ENCODE results near the gene PHF2.

DNA sequence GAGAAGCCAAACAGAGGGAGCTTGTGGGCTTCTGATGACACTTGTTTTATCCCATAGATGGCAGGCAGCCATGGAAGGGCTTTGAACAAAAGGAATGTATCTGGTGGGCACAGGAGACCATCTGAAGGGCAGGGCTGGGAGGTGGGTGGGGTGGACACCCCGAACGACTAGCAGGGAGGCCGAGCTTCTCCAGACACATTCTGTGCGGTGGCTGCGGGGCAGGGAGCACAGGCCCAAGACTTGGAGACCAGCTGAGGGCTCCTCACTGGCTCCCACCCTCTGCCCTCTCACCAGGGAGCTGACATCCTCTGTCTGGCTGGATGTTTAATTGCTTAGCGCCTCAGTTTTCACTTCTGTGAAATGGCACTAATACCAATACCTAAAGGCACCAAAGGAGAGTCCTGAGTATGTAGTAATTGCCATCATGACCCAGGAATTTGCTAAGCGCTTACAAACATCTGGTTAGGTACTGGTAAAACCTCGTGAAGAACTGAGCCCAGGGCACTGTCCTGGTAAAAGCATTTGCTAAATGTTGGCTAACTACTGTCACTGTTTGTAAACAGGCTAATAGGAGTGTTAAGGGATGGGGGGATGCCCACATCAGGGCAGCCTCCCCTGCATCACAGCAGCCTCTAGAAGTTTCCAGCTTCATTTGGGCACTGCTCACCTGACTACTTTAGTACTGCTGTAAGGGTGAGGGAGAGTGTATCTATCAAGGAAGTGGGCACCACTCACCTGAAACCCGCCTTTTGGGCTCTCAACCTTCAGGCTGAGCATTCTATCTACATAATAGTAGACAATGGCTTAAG is 2.1 kb upstream of the PHF2 start:
- TF ChIP-seq, protein P1, sequence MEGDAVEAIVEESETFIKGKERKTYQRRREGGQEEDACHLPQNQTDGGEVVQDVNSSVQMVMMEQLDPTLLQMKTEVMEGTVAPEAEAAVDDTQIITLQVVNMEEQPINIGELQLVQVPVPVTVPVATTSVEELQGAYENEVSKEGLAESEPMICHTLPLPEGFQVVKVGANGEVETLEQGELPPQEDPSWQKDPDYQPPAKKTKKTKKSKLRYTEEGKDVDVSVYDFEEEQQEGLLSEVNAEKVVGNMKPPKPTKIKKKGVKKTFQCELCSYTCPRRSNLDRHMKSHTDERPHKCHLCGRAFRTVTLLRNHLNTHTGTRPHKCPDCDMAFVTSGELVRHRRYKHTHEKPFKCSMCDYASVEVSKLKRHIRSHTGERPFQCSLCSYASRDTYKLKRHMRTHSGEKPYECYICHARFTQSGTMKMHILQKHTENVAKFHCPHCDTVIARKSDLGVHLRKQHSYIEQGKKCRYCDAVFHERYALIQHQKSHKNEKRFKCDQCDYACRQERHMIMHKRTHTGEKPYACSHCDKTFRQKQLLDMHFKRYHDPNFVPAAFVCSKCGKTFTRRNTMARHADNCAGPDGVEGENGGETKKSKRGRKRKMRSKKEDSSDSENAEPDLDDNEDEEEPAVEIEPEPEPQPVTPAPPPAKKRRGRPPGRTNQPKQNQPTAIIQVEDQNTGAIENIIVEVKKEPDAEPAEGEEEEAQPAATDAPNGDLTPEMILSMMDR (IDR thresholded peaks at IDR 0.05) = no peak
- TF ChIP-seq POLR2A (IDR thresholded peaks at IDR 0.05) = no peak

Measured in body of pancreas (tissue), 4 donors.